GM21528 (cell line): ENCODE data around the gene NFIX.

Source experiments
- ATAC-seq: cut with Tn5 transposase; IDR thresholded peaks from one replicate; pipeline ENCODE4 v1.9.1; 2021; ENCODE audit warnings: mild to moderate bottlenecking, moderate library complexity; ENCODE audit not compliant: unreplicated experiment, low FRiP score

The NFIX gene

GRCh38 chr19:13006431-13007281 lies 11.4 kb downstream of the NFIX start:
- ATAC-seq = no peak

GRCh38 chr19:13007292-13008045 lies 12.2 kb downstream of the NFIX start:
- no peak for ATAC-seq

GRCh38 chr19:13008926-13009787 lies 13.9 kb downstream of the NFIX start:
- no peak for ATAC-seq

GRCh38 chr19:13010038-13010991 lies 15.0 kb downstream of the NFIX start:
- no peak for ATAC-seq

- ATAC-seq = no peak
Observed at GRCh38 chr19:13010992-13011652, 15.8 kb downstream of the NFIX start.

GRCh38 chr19:13011653-13012389 lies 16.5 kb downstream of the NFIX start:
- ATAC-seq = no peak

- no peak for ATAC-seq
Observed at GRCh38 chr19:13012390-13012689, 17.1 kb downstream of the NFIX start.

GRCh38 chr19:13012690-13013608 lies 17.7 kb downstream of the NFIX start:
- ATAC-seq = no peak

GRCh38 chr19:13013649-13014048 lies 18.4 kb downstream of the NFIX start:
- no peak for ATAC-seq

- ATAC-seq = no peak
Observed at GRCh38 chr19:13014101-13014920, 19.0 kb downstream of the NFIX start.

- ATAC-seq = no peak
Observed at GRCh38 chr19:13014921-13015280, 19.6 kb downstream of the NFIX start.

GRCh38 chr19:13015361-13016223 lies 20.3 kb downstream of the NFIX start:
- no peak for ATAC-seq

GRCh38 chr19:13016245-13016627 lies 21.0 kb downstream of the NFIX start:
- ATAC-seq = no peak

GRCh38 chr19:13016628-13017305 lies 21.5 kb downstream of the NFIX start:
- ATAC-seq = no peak

GRCh38 chr19:13017306-13018034 lies 22.2 kb downstream of the NFIX start:
- ATAC-seq = no peak
